GM12878 (cell line): ENCODE data around the gene ARHGEF16. TPM values are rescaled to one million over a fixed set of nuclear protein-coding genes. Genes with fewer than 3 reads are reported as not detected.

Experiments used
- ATAC-seq: fragments of 200-7000 bp; cut with Tn5 transposase; 3 replicates; pipeline ENCODE4 v1.9.1; 2020; ENCODE audit warnings: mild to moderate bottlenecking, moderate library complexity
- BruUV-seq: library from RNA; stranded (reverse); fragments of 400-500 nt; replicated peaks from 2 replicates; lab custom pipeline; 2021; lab: Mats Ljungman, UMichigan
- CTCF ChIA-PET: fragments of 300-600 bp; sonication (Branson Sonifier 250); formaldehyde crosslinking; extraction: SDS; loops from one replicate; lab custom pipeline; 2021; ENCODE audit warnings: inconsistent platforms; lab: Yijun Ruan, JAX
- POLR2A ChIA-PET: fragments of 350-600 bp; formaldehyde crosslinking; extraction: SDS; loops from one replicate; lab custom pipeline; 2021; ENCODE audit warnings: inconsistent platforms; lab: Charles Lee
- RAD21 ChIA-PET: fragments of 300-600 bp; sonication (Branson Sonifier 250); formaldehyde crosslinking; loops from one replicate; lab custom pipeline; 2023; ENCODE audit warnings: antibody characterized with exemption; ENCODE audit not compliant: unreplicated experiment; lab: Charles Lee
- SMC1A ChIA-PET: fragments of 300-600 bp; sonication (Branson Sonifier 250); formaldehyde crosslinking; loops from one replicate; lab custom pipeline; 2023; ENCODE audit not compliant: unreplicated experiment, uncharacterized antibody; lab: Charles Lee
- DNase-seq: peaks from one replicate; pipeline ENCODE4 v3.0.0-alpha.2; 2011; ENCODE audit warnings: low read depth, low spot score
- FAIRE-seq: peaks from 3 replicates; lab custom pipeline; 2011; peaks lifted over from hg19 to GRCh38; lab: Jason Lieb, UNC
- H2AFZ ChIP-seq: 2 replicates; pipeline ENCODE4 v1.6.0; 2011; ENCODE audit warnings: low read depth, low read length, control low read depth; ENCODE audit not compliant: control insufficient read depth
- H3K27ac ChIP-seq: 2 replicates; pipeline ENCODE4 v1.5.1; 2011; ENCODE audit warnings: control low read depth; ENCODE audit not compliant: control insufficient read depth, insufficient read depth
- H3K27me3 ChIP-seq, 2 experiments: replicated peaks in 1 of 2; 2 replicates each; pipeline versions ENCODE4 v1.6.0 to v1.6.1; 2011; ENCODE audit warnings: low read length in 1 of 2; ENCODE audit not compliant: control insufficient read depth in 2 of 2, insufficient read depth in 2 of 2
- H3K36me3 ChIP-seq, 2 experiments: 2 replicates each; pipeline ENCODE4 v1.5.1; 2011; ENCODE audit warnings: low read length in 1 of 2; ENCODE audit not compliant: control insufficient read depth in 2 of 2, insufficient read depth in 2 of 2
- H3K4me1 ChIP-seq: 2 replicates; pipeline ENCODE4 v1.6.1; 2011; ENCODE audit warnings: mild to moderate bottlenecking, low read length, moderate library complexity, mixed read lengths; ENCODE audit not compliant: control insufficient read depth, insufficient read depth
- H3K4me2 ChIP-seq: 2 replicates; pipeline ENCODE4 v1.6.0; 2011; ENCODE audit warnings: control low read depth; ENCODE audit not compliant: control insufficient read depth, insufficient read depth
- H3K4me3 ChIP-seq: fragments of 200-600 bp; sonication (generic); 2 replicates; pipeline ENCODE4 v1.5.1; 2016
- H3K79me2 ChIP-seq: 2 replicates; pipeline ENCODE4 v1.6.0; 2011; ENCODE audit warnings: low read length; ENCODE audit not compliant: control insufficient read depth, insufficient read depth
- H3K9ac ChIP-seq: 2 replicates; pipeline ENCODE4 v1.8.0; 2011; ENCODE audit warnings: low read length, control low read depth, mixed read lengths; ENCODE audit not compliant: control insufficient read depth, insufficient read depth
- H3K9me3 ChIP-seq: replicated peaks from 3 replicates; pipeline ENCODE4 v1.5.1; 2011; ENCODE audit warnings: mild to moderate bottlenecking, low read length; ENCODE audit not compliant: control insufficient read depth, insufficient read depth
- H4K20me1 ChIP-seq: 2 replicates; pipeline ENCODE4 v1.6.0; 2011; ENCODE audit not compliant: control insufficient read depth, insufficient read depth
- ASH2L ChIP-seq: fragments of 300-600, 200-600 bp; sonication (generic); IDR thresholded peaks from 2 replicates; pipeline ENCODE4 v1.6.1; 2017; ENCODE audit warnings: low read depth, mild to moderate bottlenecking, borderline replicate concordance
- BCL11A ChIP-seq: IDR thresholded peaks from 2 replicates; pipeline ENCODE4 v1.6.1; 2011; ENCODE audit warnings: low read depth, low read length
- E2F4 ChIP-seq: IDR thresholded peaks from 2 replicates; pipeline ENCODE4 v1.6.1; 2012; ENCODE audit warnings: low read depth, low read length, improper control_type of control experiment
- ESRRA ChIP-seq: IDR thresholded peaks from 2 replicates; pipeline ENCODE4 v1.6.1; 2012; ENCODE audit warnings: mild to moderate bottlenecking, low read length, improper control_type of control experiment
- HDGF ChIP-seq: fragments of 450-650 bp; IDR thresholded peaks from 2 replicates; pipeline ENCODE4 v1.6.1; 2016; ENCODE audit warnings: antibody characterized with exemption
- JUND ChIP-seq: IDR thresholded peaks from 2 replicates; pipeline ENCODE4 v1.6.1; 2012; ENCODE audit warnings: low read depth, mild to moderate bottlenecking, low read length, improper control_type of control experiment, moderate library complexity
- MTA3 ChIP-seq: IDR thresholded peaks from 2 replicates; pipeline ENCODE4 v1.6.1; 2012; ENCODE audit warnings: low read length, inconsistent platforms, borderline replicate concordance
- SPI1 ChIP-seq: IDR thresholded peaks from 2 replicates; pipeline ENCODE4 v1.6.1; 2011; ENCODE audit warnings: low read depth, mild to moderate bottlenecking, low read length, moderate library complexity, borderline replicate concordance; ENCODE audit not compliant: insufficient read depth
- ZZZ3 ChIP-seq: IDR thresholded peaks from 2 replicates; pipeline ENCODE4 v1.6.1; 2011; ENCODE audit warnings: low read depth; ENCODE audit not compliant: control insufficient read depth, insufficient read length
- WGBS: methylation state at CpG from one replicate; pipeline ENCODE4 v1.1.6; 2016; ENCODE audit warnings: low lambda C conversion rate; ENCODE audit not compliant: insufficient replicate concordance, insufficient coverage; ENCODE audit errors: missing lambda C conversion rate; 5-methylcytosine and 5-hydroxymethylcytosine counted together
- in situ Hi-C: fragments of 300-500 bp; cut with MboI; formaldehyde crosslinking; loops from 9 replicates; pipeline ENCODE4 v1.14.3; 2018; ENCODE audit warnings: mixed read lengths
- intact Hi-C: fragments of 100-400 bp; cut with micrococcal nuclease; formaldehyde crosslinking; loops from one replicate; pipeline ENCODE4 v1.14.2; 2022; ENCODE audit not compliant: unreplicated experiment
- polyA plus RNA-seq, 11 experiments: library from polyadenylated mRNA; depleted of rRNA in 4 of 11; unstranded in 6 of 11; stranded (reverse) in 5 of 11; fragments of >200 nt; fragmentation: Nextera tagmentation in 4 of 11; fragmentation: Illumina TruSeq in 1 of 11; extraction: Ambion mirVana in 4 of 11; extraction: Trizol in 1 of 11; gene quantifications; 1 replicate in 1 of 11; 2 replicates in 10 of 11; pipeline versions ENCODE4 v1.2.1 to v1.2.3, GENCODE V29; 2011 to 2016; ENCODE audit warnings: inconsistent platforms in 2 of 11, missing spikeins in 2 of 11, low read depth in 1 of 11
- total RNA-seq, 4 experiments: library from RNA; depleted of rRNA in 3 of 4; stranded (reverse); fragments of >200 nt in 3 of 4; fragmentation: Illumina TruSeq in 1 of 4; extraction: Trizol in 1 of 4; gene quantifications; 2 replicates each; pipeline versions ENCODE4 v1.2.1 to v1.2.3, GENCODE V29; 2013 to 2021

The ARHGEF16 gene
- total and polyA plus RNA-seq, 10 of the 15 experiments (the other 5 are each of a cell fraction or from before 2014, with no cell fraction given): not detected

- Histone ChIP-seq H3K4me2 (no peak overlapping the region), H2AFZ (no peak overlapping the region), H3K4me3 (no peak overlapping the region), H3K79me2 (no peaks in the 10 kb centered on the region), H3K9ac (no peak overlapping the region), H4K20me1 (no peaks in the 10 kb centered on the region), H3K36me3 (no peaks in the 10 kb centered on the region), H3K27me3 (no peaks in the 10 kb centered on the region), H3K4me1 (no peaks in the 10 kb centered on the region), H3K27ac (no peak overlapping the region), H3K9me3 (peaks cover 3% of the 10 kb centered on the region; the same call in 1 of the 3 replicates)
- ATAC-seq (no peak), FAIRE-seq (no peak), DNase-seq (no peak)
- in situ Hi-C loops (loop anchor here (10.0 kb wide), 1 partner anchor 136 kb away; the partner anchor contains the start of gene TPRG1L), intact Hi-C loops (no loop called here)
- ChIA-PET RAD21 (interaction anchor here (1.3 kb wide), 1 partner anchor 131 kb away, joined by 3 read pairs; no protein-coding TSS in a partner anchor), CTCF (interaction anchor here (0.9 to 1.2 kb wide), 3 partner anchors 126 to 132 kb away, joined by 3 to 5 read pairs (median 5); no protein-coding TSS in a partner anchor), SMC1A (no interaction called here)
- 49% methylated on average over 4 of the region's 4 CpGs for WGBS
- BruUV-seq: no TSS peak
- TF ChIP-seq HDGF: no peak
- no peak for TF ChIP-seq JUND
- TF ChIP-seq ESRRA: no peak
- TF ChIP-seq ZZZ3: no peak
- TF ChIP-seq SPI1: no peak
- no peak for TF ChIP-seq MTA3
- TF ChIP-seq BCL11A: no peak
- TF ChIP-seq ASH2L: no peak
- TF ChIP-seq E2F4: no peak
- TF ChIP-seq, all 136 proteins: peak for 0
- POLR2A ChIA-PET: no interaction called here
Measured at GRCh38 chr1:3488432-3488831, 34.0 kb downstream of the ARHGEF16 start.
